ENCODE data around the gene TCF3. TPM values are rescaled to one million over a fixed set of nuclear protein-coding genes. Genes with fewer than 3 reads are reported as not detected.

The TCF3 gene
- total and polyA plus RNA-seq, 2 donors (not counting 3 experiments of a cell fraction or from before 2014, with no cell fraction given), result 147 to 193 TPM

DNA sequence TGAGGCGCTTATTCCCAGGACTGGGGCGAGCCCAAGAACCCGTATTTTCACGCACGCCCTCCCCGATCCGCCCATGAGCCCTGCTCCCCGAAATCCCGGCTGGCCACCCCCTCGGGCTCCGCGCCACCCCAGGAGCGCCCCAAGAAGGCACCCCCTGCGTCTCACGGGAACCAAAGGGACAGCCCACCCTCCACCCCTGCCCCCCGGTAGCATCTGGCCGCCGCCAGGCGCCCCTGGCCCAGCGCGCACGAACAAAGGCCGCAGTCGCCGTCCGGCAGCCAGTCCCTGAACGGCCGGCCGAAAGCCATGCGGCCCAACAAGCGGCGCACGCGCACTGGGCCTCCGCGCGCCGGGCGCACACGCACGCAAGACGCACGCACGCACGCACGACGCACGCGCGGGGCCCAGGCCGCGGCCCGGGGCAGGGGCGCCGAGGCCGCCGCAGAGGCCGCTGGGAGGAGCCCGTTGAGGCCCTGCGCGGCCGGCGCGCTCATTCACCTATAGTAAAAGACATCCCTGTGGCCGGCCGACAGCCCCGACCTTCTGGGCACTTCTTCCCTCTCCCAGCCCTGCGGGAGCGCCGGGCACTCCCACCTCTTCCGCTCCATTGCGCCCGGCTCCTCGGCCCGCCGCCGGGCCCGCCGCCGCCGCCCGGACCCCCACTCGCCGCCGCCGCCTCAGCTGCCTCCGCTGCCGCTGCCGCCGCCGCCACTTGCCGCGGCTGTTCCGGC, 60.2 kb downstream of the TCF3 start:
- no peaks in the 10 kb centered on the region for H3K9me1 ChIP-seq (replicated peaks; ENCODE audit: control insufficient read depth, extremely low read depth, insufficient read depth, low read length)
- H3K9ac ChIP-seq (replicated peaks; ENCODE audit: extremely low read depth, insufficient read depth, low read length), result peak overlapping the region; percentile 100
- peak overlapping the region; percentile 59 for H2AFZ ChIP-seq (ENCODE audit: low read depth, low read length)
- intact Hi-C loops (cut with micrococcal nuclease) (loop anchor here (1.0 to 10.0 kb wide), 3 partner anchors 13 to 187 kb away; partner anchors contain the start of genes DAZAP1, GAMT and UQCR11), dilution Hi-C loops (cut with MboI; ENCODE audit: extremely low pct_ligation_motif_present, low sequenced_read_pairs) (no loop called here)
- peak overlapping the region; percentile 89 to 99 (median 99) for H3K4me3 ChIP-seq (replicated peaks in 1 of 3; ENCODE audit: insufficient read depth in 1 of 3, low read depth in 1 of 3, low read length in 3 of 3)
- no peaks in the 10 kb centered on the region for H3K27me3 ChIP-seq (ENCODE audit: control insufficient read depth in 2 of 2, insufficient read depth in 2 of 2, low read length in 2 of 2)
- no peaks in the 10 kb centered on the region for H4K20me1 ChIP-seq (replicated peaks; ENCODE audit: control insufficient read depth, extremely low read depth, insufficient read depth, low read length)
- peak; percentile 85 for DNase-seq (ENCODE audit: low read depth, low spot score)
- H3K79me2 ChIP-seq (ENCODE audit: control insufficient read depth, insufficient read depth, low read length), result peaks cover 47% of the 10 kb centered on the region
- H3K4me2 ChIP-seq (ENCODE audit: insufficient read depth, low read length), result peak overlapping the region; percentile 95
- no TSS peak for BruUV-seq (replicated peaks)
- POLR2A ChIA-PET, result no interaction called here
- FAIRE-seq, result peak; percentile 47
- peak; percentile 100 for TF ChIP-seq POLR2AphosphoS5 (IDR thresholded peaks at IDR 0.05; ENCODE audit: insufficient read depth, low read depth, low read length)
- TF ChIP-seq FOS (IDR thresholded peaks at IDR 0.05; ENCODE audit: borderline replicate concordance, insufficient read depth, low read length), result no peak
- no peak for TF ChIP-seq JUN (IDR thresholded peaks at IDR 0.05; ENCODE audit: borderline replicate concordance, insufficient read depth, insufficient read length, low read depth)
- peak; percentile 92 for TF ChIP-seq MYC (IDR thresholded peaks at IDR 0.05; ENCODE audit: low read depth, low read length)
- peak; percentile 98 for TF ChIP-seq POLR2A (IDR thresholded peaks at IDR 0.05; ENCODE audit: low read depth, low read length)
- TF ChIP-seq, protein P1, sequence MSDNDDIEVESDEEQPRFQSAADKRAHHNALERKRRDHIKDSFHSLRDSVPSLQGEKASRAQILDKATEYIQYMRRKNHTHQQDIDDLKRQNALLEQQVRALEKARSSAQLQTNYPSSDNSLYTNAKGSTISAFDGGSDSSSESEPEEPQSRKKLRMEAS (IDR thresholded peaks at IDR 0.05; ENCODE audit: insufficient read depth, insufficient read length), result peak; percentile 58
- TF ChIP-seq GATA2 (IDR thresholded peaks at IDR 0.05; ENCODE audit: insufficient read depth, insufficient read length, low read depth, low read length), result no peak
- TF ChIP-seq, protein P2, sequence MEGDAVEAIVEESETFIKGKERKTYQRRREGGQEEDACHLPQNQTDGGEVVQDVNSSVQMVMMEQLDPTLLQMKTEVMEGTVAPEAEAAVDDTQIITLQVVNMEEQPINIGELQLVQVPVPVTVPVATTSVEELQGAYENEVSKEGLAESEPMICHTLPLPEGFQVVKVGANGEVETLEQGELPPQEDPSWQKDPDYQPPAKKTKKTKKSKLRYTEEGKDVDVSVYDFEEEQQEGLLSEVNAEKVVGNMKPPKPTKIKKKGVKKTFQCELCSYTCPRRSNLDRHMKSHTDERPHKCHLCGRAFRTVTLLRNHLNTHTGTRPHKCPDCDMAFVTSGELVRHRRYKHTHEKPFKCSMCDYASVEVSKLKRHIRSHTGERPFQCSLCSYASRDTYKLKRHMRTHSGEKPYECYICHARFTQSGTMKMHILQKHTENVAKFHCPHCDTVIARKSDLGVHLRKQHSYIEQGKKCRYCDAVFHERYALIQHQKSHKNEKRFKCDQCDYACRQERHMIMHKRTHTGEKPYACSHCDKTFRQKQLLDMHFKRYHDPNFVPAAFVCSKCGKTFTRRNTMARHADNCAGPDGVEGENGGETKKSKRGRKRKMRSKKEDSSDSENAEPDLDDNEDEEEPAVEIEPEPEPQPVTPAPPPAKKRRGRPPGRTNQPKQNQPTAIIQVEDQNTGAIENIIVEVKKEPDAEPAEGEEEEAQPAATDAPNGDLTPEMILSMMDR (IDR thresholded peaks at IDR 0.05; ENCODE audit: extremely low read depth in 1 of 2, insufficient read depth in 1 of 2, low read depth in 1 of 2, low read length in 2 of 2), result no peak
- TF ChIP-seq EZH2 (IDR thresholded peaks at IDR 0.05; ENCODE audit: borderline replicate concordance, low read depth, low read length, severe bottlenecking), result no peak
- CTCF ChIA-PET, result interaction anchor here (0.9 to 4.0 kb wide), 6 partner anchors 13 to 246 kb away, joined by 3 to 26 read pairs (median 4); partner anchors contain the start of gene UQCR11
- peaks cover 15% of the 10 kb centered on the region for H3K4me1 ChIP-seq (ENCODE audit: control insufficient read depth, extremely low read depth, insufficient read depth, low read length)
- H3K36me3 ChIP-seq (ENCODE audit: control insufficient read depth in 2 of 2, extremely low read depth in 1 of 2, insufficient read depth in 2 of 2, low read length in 2 of 2), result peaks cover 3 to 6% of the 10 kb centered on the region in 2 experiments
- peak overlapping the region; percentile 88 for H3K27ac ChIP-seq (ENCODE audit: insufficient read depth, low read depth, low read length)
- H3K9me3 ChIP-seq (replicated peaks; ENCODE audit: control insufficient read depth, insufficient read depth, low read length), result no peaks in the 10 kb centered on the region
